Thyroid gland (tissue), 4 donors: ENCODE data around the gene FBXW5.

Experiments
- POLR2A ChIP-seq, 2 donors: fragments of 450-650 bp; IDR thresholded peaks; one replicate each; pipeline ENCODE4 v1.6.1; 2017; ENCODE audit warnings: antibody characterized with exemption in 2 of 2, mild to moderate bottlenecking in 2 of 2, moderate library complexity in 1 of 2
- TF ChIP-seq, protein P1 (sequence below), 6 experiments: fragments of 200-600 bp in 3 of 6; fragments of 450-650 bp in 3 of 6; sonication (generic) in 3 of 6; IDR thresholded peaks; one replicate each; pipeline ENCODE4 v1.5.1; 2016 to 2019; ENCODE audit warnings: antibody characterized with exemption in 6 of 6, mild to moderate bottlenecking in 2 of 6, inconsistent platforms in 1 of 6, moderate library complexity in 1 of 6

DNA sequence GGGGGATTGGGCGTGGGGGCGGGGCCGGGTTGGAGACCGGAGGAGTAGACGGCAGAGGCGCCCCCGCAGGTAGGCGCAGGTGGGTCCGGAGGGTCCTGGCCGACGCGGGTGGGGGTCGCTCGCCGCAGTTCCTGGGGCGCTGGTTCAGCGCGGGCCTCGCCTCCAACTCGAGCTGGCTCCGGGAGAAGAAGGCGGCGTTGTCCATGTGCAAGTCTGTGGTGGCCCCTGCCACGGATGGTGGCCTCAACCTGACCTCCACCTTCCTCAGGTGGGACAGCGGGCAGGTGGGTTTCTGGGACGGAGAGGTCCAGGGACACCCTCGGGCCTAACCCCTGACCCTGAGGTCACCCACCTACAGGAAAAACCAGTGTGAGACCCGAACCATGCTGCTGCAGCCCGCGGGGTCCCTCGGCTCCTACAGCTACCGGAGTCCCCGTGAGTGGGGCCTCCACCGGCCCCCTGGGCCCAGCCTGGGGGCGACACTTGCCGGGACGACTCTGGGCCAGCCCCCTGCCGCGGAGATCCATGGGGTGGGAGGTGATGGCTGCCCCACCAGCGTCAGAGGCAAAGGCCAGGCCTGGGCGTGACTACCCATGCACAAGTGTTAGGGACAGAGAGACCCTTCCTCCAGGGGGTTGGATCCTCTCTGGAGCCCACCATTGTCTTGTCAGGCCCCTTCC is 34.5 kb upstream of the FBXW5 start:
- TF ChIP-seq, protein P1, sequence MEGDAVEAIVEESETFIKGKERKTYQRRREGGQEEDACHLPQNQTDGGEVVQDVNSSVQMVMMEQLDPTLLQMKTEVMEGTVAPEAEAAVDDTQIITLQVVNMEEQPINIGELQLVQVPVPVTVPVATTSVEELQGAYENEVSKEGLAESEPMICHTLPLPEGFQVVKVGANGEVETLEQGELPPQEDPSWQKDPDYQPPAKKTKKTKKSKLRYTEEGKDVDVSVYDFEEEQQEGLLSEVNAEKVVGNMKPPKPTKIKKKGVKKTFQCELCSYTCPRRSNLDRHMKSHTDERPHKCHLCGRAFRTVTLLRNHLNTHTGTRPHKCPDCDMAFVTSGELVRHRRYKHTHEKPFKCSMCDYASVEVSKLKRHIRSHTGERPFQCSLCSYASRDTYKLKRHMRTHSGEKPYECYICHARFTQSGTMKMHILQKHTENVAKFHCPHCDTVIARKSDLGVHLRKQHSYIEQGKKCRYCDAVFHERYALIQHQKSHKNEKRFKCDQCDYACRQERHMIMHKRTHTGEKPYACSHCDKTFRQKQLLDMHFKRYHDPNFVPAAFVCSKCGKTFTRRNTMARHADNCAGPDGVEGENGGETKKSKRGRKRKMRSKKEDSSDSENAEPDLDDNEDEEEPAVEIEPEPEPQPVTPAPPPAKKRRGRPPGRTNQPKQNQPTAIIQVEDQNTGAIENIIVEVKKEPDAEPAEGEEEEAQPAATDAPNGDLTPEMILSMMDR (IDR thresholded peaks at IDR 0.05) = no peak
- TF ChIP-seq POLR2A (IDR thresholded peaks at IDR 0.05) = no peak
